GM12892 (cell line): Measurements from ENCODE around the gene JARID2.

ENCODE experiments used
- DNase-seq: peaks from one replicate; pipeline ENCODE4 v3.0.0; 2011; ENCODE audit not compliant: insufficient read length
- FAIRE-seq: peaks from 2 replicates; lab custom pipeline; 2011; peaks lifted over from hg19 to GRCh38; lab: Jason Lieb, UNC
- POLR2A ChIP-seq: IDR thresholded peaks from 2 replicates; pipeline ENCODE4 v1.6.1; 2011; ENCODE audit warnings: low read depth, low read length, control low read depth
- POLR2AphosphoS5 ChIP-seq: IDR thresholded peaks from 2 replicates; pipeline ENCODE4 v1.6.1; 2011; ENCODE audit warnings: low read depth, low read length, control low read depth
- TAF1 ChIP-seq: IDR thresholded peaks from 2 replicates; pipeline ENCODE4 v1.6.1; 2011; ENCODE audit warnings: low read depth, mild to moderate bottlenecking, control low read depth, low read length, borderline replicate concordance

The JARID2 gene

GRCh38 chr6:15553736-15554294 lies 307.9 kb downstream of the JARID2 start:
- TF ChIP-seq POLR2A (no peak), POLR2AphosphoS5 (no peak), TAF1 (no peak)
- FAIRE-seq (no peak), DNase-seq (no peak)

GRCh38 chr6:15554728-15555100 lies 308.8 kb downstream of the JARID2 start:
- FAIRE-seq (no peak), DNase-seq (no peak)
- no peak for TF ChIP-seq TAF1

- TF ChIP-seq POLR2A (no peak), TAF1 (no peak), POLR2AphosphoS5 (no peak)
- DNase-seq: no peak
- no peak for FAIRE-seq
Observed at GRCh38 chr6:15555101-15556038, 309.5 kb downstream of the JARID2 start.

GRCh38 chr6:15556711-15557110 lies 310.8 kb downstream of the JARID2 start:
- TF ChIP-seq POLR2AphosphoS5 (no peak), TAF1 (no peak), POLR2A (no peak)
- FAIRE-seq (no peak), DNase-seq (no peak)

GRCh38 chr6:15557174-15557573 lies 311.3 kb downstream of the JARID2 start:
- no peak for TF ChIP-seq TAF1
- TF ChIP-seq POLR2A: no peak
- no peak for TF ChIP-seq POLR2AphosphoS5
- no peak for DNase-seq
- no peak for FAIRE-seq

GRCh38 chr6:15560713-15561112 lies 314.8 kb downstream of the JARID2 start:
- no peak for TF ChIP-seq TAF1
- no peak for TF ChIP-seq POLR2AphosphoS5
- TF ChIP-seq POLR2A: no peak
- DNase-seq: no peak
- FAIRE-seq: no peak

- TF ChIP-seq POLR2A (no peak), POLR2AphosphoS5 (no peak), TAF1 (no peak)
- FAIRE-seq (no peak), DNase-seq (no peak)
Observed at GRCh38 chr6:15561447-15562199, 315.8 kb downstream of the JARID2 start.

GRCh38 chr6:15562977-15563376 lies 317.1 kb downstream of the JARID2 start:
- DNase-seq (no peak), FAIRE-seq (no peak)
- no peak for TF ChIP-seq POLR2AphosphoS5
- TF ChIP-seq POLR2A: no peak
- TF ChIP-seq TAF1: no peak

- DNase-seq (no peak), FAIRE-seq (peak; percentile 56)
- TF ChIP-seq POLR2AphosphoS5 (no peak), POLR2A (no peak), TAF1 (no peak)
Observed at GRCh38 chr6:15569035-15569995, 323.4 kb downstream of the JARID2 start.

GRCh38 chr6:15570171-15570570 lies 324.3 kb downstream of the JARID2 start:
- DNase-seq (no peak), FAIRE-seq (no peak)
- TF ChIP-seq POLR2A (no peak), POLR2AphosphoS5 (no peak), TAF1 (no peak)
